ENCODE results near the gene ATF5. TPM values are rescaled to one million over a fixed set of nuclear protein-coding genes. Genes with fewer than 3 reads are reported as not detected.

Gene ATF5
- total RNA-seq, 1 donor from 2014 or later = 35.5 TPM

- no peak overlapping the region for H3K27ac ChIP-seq (ENCODE audit: low read depth, low read length)
- H3K36me3 Mint-ChIP-seq (ENCODE audit: low read depth, unreplicated experiment) = peaks cover 3% of the 10 kb centered on the region
- no peaks in the 10 kb centered on the region for H3K9me3 Mint-ChIP-seq (ENCODE audit: unreplicated experiment)
- H3K4me1 Mint-ChIP-seq (ENCODE audit: low read depth, unreplicated experiment) = no peaks in the 10 kb centered on the region
- H3K9ac ChIP-seq (ENCODE audit: low read length) = no peak overlapping the region
- no peak for DNase-seq (ENCODE audit: low read depth)
- no peak for FAIRE-seq
- peaks cover 33% of the 10 kb centered on the region for H3K27me3 Mint-ChIP-seq (ENCODE audit: low read depth, unreplicated experiment)
- H3K4me2 ChIP-seq (ENCODE audit: low read length) = no peak overlapping the region
- H3K27ac Mint-ChIP-seq (ENCODE audit: unreplicated experiment) = no peak overlapping the region
- H3K9me3 ChIP-seq (ENCODE audit: insufficient read depth, low read depth, low read length) = peaks cover 7% of the 10 kb centered on the region
- H3K79me2 ChIP-seq (ENCODE audit: insufficient read depth, low read length) = no peaks in the 10 kb centered on the region
- no peaks in the 10 kb centered on the region for H3K27me3 ChIP-seq (ENCODE audit: insufficient read depth, low read length)
- no peaks in the 10 kb centered on the region for H4K20me1 ChIP-seq (ENCODE audit: insufficient read depth, low read length)
- H3K36me3 ChIP-seq (ENCODE audit: insufficient read depth, low read length) = no peaks in the 10 kb centered on the region
- H2AFZ ChIP-seq (ENCODE audit: low read depth, low read length) = no peak overlapping the region
- peaks cover 3% of the 10 kb centered on the region for H3K4me1 ChIP-seq (ENCODE audit: insufficient read depth, low read length)
- no peak overlapping the region for H3K4me3 ChIP-seq (ENCODE audit: insufficient read depth, low read depth, low read length)
- TF ChIP-seq EZH2 (IDR thresholded peaks at IDR 0.05; ENCODE audit: insufficient read depth, low read length) = no peak
- TF ChIP-seq, protein P1, sequence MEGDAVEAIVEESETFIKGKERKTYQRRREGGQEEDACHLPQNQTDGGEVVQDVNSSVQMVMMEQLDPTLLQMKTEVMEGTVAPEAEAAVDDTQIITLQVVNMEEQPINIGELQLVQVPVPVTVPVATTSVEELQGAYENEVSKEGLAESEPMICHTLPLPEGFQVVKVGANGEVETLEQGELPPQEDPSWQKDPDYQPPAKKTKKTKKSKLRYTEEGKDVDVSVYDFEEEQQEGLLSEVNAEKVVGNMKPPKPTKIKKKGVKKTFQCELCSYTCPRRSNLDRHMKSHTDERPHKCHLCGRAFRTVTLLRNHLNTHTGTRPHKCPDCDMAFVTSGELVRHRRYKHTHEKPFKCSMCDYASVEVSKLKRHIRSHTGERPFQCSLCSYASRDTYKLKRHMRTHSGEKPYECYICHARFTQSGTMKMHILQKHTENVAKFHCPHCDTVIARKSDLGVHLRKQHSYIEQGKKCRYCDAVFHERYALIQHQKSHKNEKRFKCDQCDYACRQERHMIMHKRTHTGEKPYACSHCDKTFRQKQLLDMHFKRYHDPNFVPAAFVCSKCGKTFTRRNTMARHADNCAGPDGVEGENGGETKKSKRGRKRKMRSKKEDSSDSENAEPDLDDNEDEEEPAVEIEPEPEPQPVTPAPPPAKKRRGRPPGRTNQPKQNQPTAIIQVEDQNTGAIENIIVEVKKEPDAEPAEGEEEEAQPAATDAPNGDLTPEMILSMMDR (IDR thresholded peaks at IDR 0.05; ENCODE audit: insufficient read depth, low read depth, low read length) = no peak
- H3K4me3 Mint-ChIP-seq (ENCODE audit: unreplicated experiment) = no peak overlapping the region
These were observed 37.6 kb upstream of the ATF5 start for GRCh38 chr19:49891393-49891792.

GRCh38 chr19:49892716-49893115 is 36.3 kb upstream of the ATF5 start:
- Histone ChIP-seq H4K20me1 (ENCODE audit: insufficient read depth, low read length) (no peaks in the 10 kb centered on the region), H3K9me3 (ENCODE audit: insufficient read depth, low read depth, low read length) (peaks cover 7% of the 10 kb centered on the region), H2AFZ (ENCODE audit: low read depth, low read length) (no peak overlapping the region), H3K27me3 (ENCODE audit: insufficient read depth, low read length) (no peaks in the 10 kb centered on the region), H3K9ac (ENCODE audit: low read length) (no peak overlapping the region), H3K79me2 (ENCODE audit: insufficient read depth, low read length) (no peaks in the 10 kb centered on the region), H3K36me3 (ENCODE audit: insufficient read depth, low read length) (no peaks in the 10 kb centered on the region), H3K27ac (ENCODE audit: low read depth, low read length) (no peak overlapping the region), H3K4me3 (ENCODE audit: insufficient read depth, low read depth, low read length) (no peak overlapping the region), H3K4me1 (ENCODE audit: insufficient read depth, low read length) (peaks cover 14% of the 10 kb centered on the region), H3K4me2 (ENCODE audit: low read length) (no peak overlapping the region)
- DNase-seq (ENCODE audit: low read depth) = no peak
- peaks cover 2% of the 10 kb centered on the region for H3K4me1 Mint-ChIP-seq (ENCODE audit: low read depth, unreplicated experiment)
- H3K4me3 Mint-ChIP-seq (ENCODE audit: unreplicated experiment) = no peak overlapping the region
- no peaks in the 10 kb centered on the region for H3K9me3 Mint-ChIP-seq (ENCODE audit: unreplicated experiment)
- H3K27ac Mint-ChIP-seq (ENCODE audit: unreplicated experiment) = no peak overlapping the region
- TF ChIP-seq EZH2 (IDR thresholded peaks at IDR 0.05; ENCODE audit: insufficient read depth, low read length) = no peak
- TF ChIP-seq, protein P1 (IDR thresholded peaks at IDR 0.05; ENCODE audit: insufficient read depth, low read depth, low read length) = no peak
- H3K27me3 Mint-ChIP-seq (ENCODE audit: low read depth, unreplicated experiment) = peaks cover 39% of the 10 kb centered on the region
- H3K36me3 Mint-ChIP-seq (ENCODE audit: low read depth, unreplicated experiment) = peaks cover 3% of the 10 kb centered on the region
- no peak for FAIRE-seq

DNA sequence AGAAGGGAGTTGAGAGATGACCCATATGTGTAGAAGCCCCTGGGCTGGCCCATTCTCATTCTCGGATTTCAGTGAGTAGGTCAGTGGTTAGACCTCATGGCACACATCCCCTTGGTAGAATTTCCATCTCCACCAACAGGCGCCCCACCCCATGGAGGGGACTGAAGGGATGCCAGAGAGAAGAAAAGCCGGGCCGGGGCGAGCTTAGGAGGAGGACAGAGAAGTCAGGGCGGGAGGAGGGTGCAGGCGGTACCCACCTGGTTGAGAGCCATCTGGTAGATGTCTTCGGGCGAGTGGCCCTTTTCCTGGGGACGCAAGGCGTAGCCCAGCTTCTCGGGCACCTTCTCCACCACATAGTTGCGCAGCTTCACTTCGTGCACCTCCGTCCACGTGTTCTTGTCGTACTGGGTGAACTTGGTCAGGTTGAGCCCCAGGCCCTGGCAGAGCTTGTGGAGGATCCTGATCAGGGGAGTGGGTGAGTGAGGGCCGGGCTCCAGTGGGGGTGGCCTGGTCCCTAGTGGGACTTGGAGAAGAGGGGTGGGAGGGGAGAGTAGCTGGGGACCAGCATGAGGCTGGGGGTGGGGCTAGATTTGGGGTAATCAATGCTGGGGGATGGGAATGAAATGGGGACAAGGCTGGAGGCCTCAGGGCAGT is 34.9 kb upstream of the ATF5 start:
- peaks cover 16% of the 10 kb centered on the region for H3K4me1 ChIP-seq (ENCODE audit: insufficient read depth, low read length)
- peaks cover 2% of the 10 kb centered on the region for H3K36me3 Mint-ChIP-seq (ENCODE audit: low read depth, unreplicated experiment)
- H3K9ac ChIP-seq (ENCODE audit: low read length) = no peak overlapping the region
- no peak overlapping the region for H3K4me2 ChIP-seq (ENCODE audit: low read length)
- no peak for FAIRE-seq
- H2AFZ ChIP-seq (ENCODE audit: low read depth, low read length) = no peak overlapping the region
- H3K9me3 Mint-ChIP-seq (ENCODE audit: unreplicated experiment) = no peaks in the 10 kb centered on the region
- no peak overlapping the region for H3K4me3 Mint-ChIP-seq (ENCODE audit: unreplicated experiment)
- TF ChIP-seq, protein P1 (IDR thresholded peaks at IDR 0.05; ENCODE audit: insufficient read depth, low read depth, low read length) = no peak
- TF ChIP-seq EZH2 (IDR thresholded peaks at IDR 0.05; ENCODE audit: insufficient read depth, low read length) = no peak
- no peak overlapping the region for H3K27ac ChIP-seq (ENCODE audit: low read depth, low read length)
- peaks cover 2% of the 10 kb centered on the region for H3K4me1 Mint-ChIP-seq (ENCODE audit: low read depth, unreplicated experiment)
- DNase-seq (ENCODE audit: low read depth) = no peak
- no peak overlapping the region for H3K27ac Mint-ChIP-seq (ENCODE audit: unreplicated experiment)
- H3K4me3 ChIP-seq (ENCODE audit: insufficient read depth, low read depth, low read length) = no peak overlapping the region
- peaks cover 7% of the 10 kb centered on the region for H3K9me3 ChIP-seq (ENCODE audit: insufficient read depth, low read depth, low read length)
- no peaks in the 10 kb centered on the region for H3K79me2 ChIP-seq (ENCODE audit: insufficient read depth, low read length)
- H3K36me3 ChIP-seq (ENCODE audit: insufficient read depth, low read length) = no peaks in the 10 kb centered on the region
- H4K20me1 ChIP-seq (ENCODE audit: insufficient read depth, low read length) = no peaks in the 10 kb centered on the region
- H3K27me3 Mint-ChIP-seq (ENCODE audit: low read depth, unreplicated experiment) = peaks cover 40% of the 10 kb centered on the region
- H3K27me3 ChIP-seq (ENCODE audit: insufficient read depth, low read length) = no peaks in the 10 kb centered on the region

Measured in astrocyte (in vitro differentiated cells and primary cell).